Upper lobe of left lung (tissue), 4 donors: ENCODE data around the gene MIA2.

ENCODE experiments used
- CTCF ChIP-seq, 6 experiments: fragments of 450-650 bp in 4 of 6; fragments of 200-600 bp in 2 of 6; sonication (generic) in 2 of 6; IDR thresholded peaks; one replicate each; pipeline ENCODE4 v1.5.1; 2016 to 2019; ENCODE audit warnings: antibody characterized with exemption in 6 of 6
- EP300 ChIP-seq, 4 donors: sonication (generic); formaldehyde crosslinking; IDR thresholded peaks; one replicate each; pipeline ENCODE4 v1.5.1; 2017; ENCODE audit warnings: antibody characterized with exemption in 4 of 4, control low read depth in 2 of 4
- POLR2A ChIP-seq, 4 donors: fragments of 450-650 bp; IDR thresholded peaks; one replicate each; pipeline ENCODE4 v1.5.1; 2016 to 2017; ENCODE audit warnings: antibody characterized with exemption in 4 of 4, mild to moderate bottlenecking in 2 of 4

- TF ChIP-seq CTCF (IDR thresholded peaks at IDR 0.05) = no peak
- TF ChIP-seq POLR2A (IDR thresholded peaks at IDR 0.05) = no peak
- no peak for TF ChIP-seq EP300 (IDR thresholded peaks at IDR 0.05)
Measured at GRCh38 chr14:39218171-39218769, 15.4 kb upstream of the MIA2 start.
